ENCODE results near the gene LRRC55.

LRRC55 gene

GRCh38 chr11:57146301-57146700 is 35.5 kb upstream of the LRRC55 start:
- no peak for TF ChIP-seq PAX5 (IDR thresholded peaks at IDR 0.05; ENCODE audit: insufficient read depth, low read length, severe bottlenecking)
- no peak for TF ChIP-seq POLR2A (IDR thresholded peaks at IDR 0.05; ENCODE audit: low read depth, low read length)
- no peak for TF ChIP-seq POU2F2 (IDR thresholded peaks at IDR 0.05; ENCODE audit: low read depth, low read length)
- no peak for TF ChIP-seq TAF1 (IDR thresholded peaks at IDR 0.05; ENCODE audit: low read depth, low read length)
- no peak for TF ChIP-seq POLR2AphosphoS5 (IDR thresholded peaks at IDR 0.05; ENCODE audit: low read depth, low read length)
- TF ChIP-seq SPI1 (IDR thresholded peaks at IDR 0.05; ENCODE audit: low read depth, low read length), result no peak
- no peak for FAIRE-seq
- DNase-seq (ENCODE audit: insufficient read length, low spot score), result no peak

GRCh38 chr11:57148621-57149020 is 33.1 kb upstream of the LRRC55 start:
- no peak for TF ChIP-seq POLR2A (IDR thresholded peaks at IDR 0.05; ENCODE audit: low read depth, low read length)
- TF ChIP-seq POU2F2 (IDR thresholded peaks at IDR 0.05; ENCODE audit: low read depth, low read length), result no peak
- TF ChIP-seq SPI1 (IDR thresholded peaks at IDR 0.05; ENCODE audit: low read depth, low read length), result no peak
- TF ChIP-seq TAF1 (IDR thresholded peaks at IDR 0.05; ENCODE audit: low read depth, low read length), result no peak
- no peak for TF ChIP-seq PAX5 (IDR thresholded peaks at IDR 0.05; ENCODE audit: insufficient read depth, low read length, severe bottlenecking)
- no peak for TF ChIP-seq POLR2AphosphoS5 (IDR thresholded peaks at IDR 0.05; ENCODE audit: low read depth, low read length)
- no peak for DNase-seq (ENCODE audit: insufficient read length, low spot score)
- FAIRE-seq, result no peak

GRCh38 chr11:57150454-57150917 is 31.3 kb upstream of the LRRC55 start:
- no peak for TF ChIP-seq PAX5 (IDR thresholded peaks at IDR 0.05; ENCODE audit: insufficient read depth, low read length, severe bottlenecking)
- TF ChIP-seq POU2F2 (IDR thresholded peaks at IDR 0.05; ENCODE audit: low read depth, low read length), result no peak
- no peak for TF ChIP-seq SPI1 (IDR thresholded peaks at IDR 0.05; ENCODE audit: low read depth, low read length)
- TF ChIP-seq TAF1 (IDR thresholded peaks at IDR 0.05; ENCODE audit: low read depth, low read length), result no peak
- no peak for TF ChIP-seq POLR2A (IDR thresholded peaks at IDR 0.05; ENCODE audit: low read depth, low read length)
- no peak for TF ChIP-seq POLR2AphosphoS5 (IDR thresholded peaks at IDR 0.05; ENCODE audit: low read depth, low read length)
- FAIRE-seq (no peak), DNase-seq (ENCODE audit: insufficient read length, low spot score) (no peak)

GRCh38 chr11:57152134-57152533 is 29.6 kb upstream of the LRRC55 start:
- no peak for TF ChIP-seq PAX5 (IDR thresholded peaks at IDR 0.05; ENCODE audit: insufficient read depth, low read length, severe bottlenecking)
- TF ChIP-seq POLR2AphosphoS5 (IDR thresholded peaks at IDR 0.05; ENCODE audit: low read depth, low read length), result no peak
- TF ChIP-seq TAF1 (IDR thresholded peaks at IDR 0.05; ENCODE audit: low read depth, low read length), result no peak
- no peak for TF ChIP-seq SPI1 (IDR thresholded peaks at IDR 0.05; ENCODE audit: low read depth, low read length)
- TF ChIP-seq POLR2A (IDR thresholded peaks at IDR 0.05; ENCODE audit: low read depth, low read length), result no peak
- no peak for TF ChIP-seq POU2F2 (IDR thresholded peaks at IDR 0.05; ENCODE audit: low read depth, low read length)
- no peak for DNase-seq (ENCODE audit: insufficient read length, low spot score)
- no peak for FAIRE-seq

GRCh38 chr11:57153448-57153847 is 28.3 kb upstream of the LRRC55 start:
- DNase-seq (ENCODE audit: insufficient read length, low spot score) (no peak), FAIRE-seq (no peak)
- no peak for TF ChIP-seq POLR2AphosphoS5 (IDR thresholded peaks at IDR 0.05; ENCODE audit: low read depth, low read length)
- no peak for TF ChIP-seq POU2F2 (IDR thresholded peaks at IDR 0.05; ENCODE audit: low read depth, low read length)
- TF ChIP-seq PAX5 (IDR thresholded peaks at IDR 0.05; ENCODE audit: insufficient read depth, low read length, severe bottlenecking), result no peak
- TF ChIP-seq POLR2A (IDR thresholded peaks at IDR 0.05; ENCODE audit: low read depth, low read length), result no peak
- no peak for TF ChIP-seq SPI1 (IDR thresholded peaks at IDR 0.05; ENCODE audit: low read depth, low read length)
- no peak for TF ChIP-seq TAF1 (IDR thresholded peaks at IDR 0.05; ENCODE audit: low read depth, low read length)

- TF ChIP-seq POLR2A (IDR thresholded peaks at IDR 0.05; ENCODE audit: low read depth, low read length) (no peak), PAX5 (IDR thresholded peaks at IDR 0.05; ENCODE audit: insufficient read depth, low read length, severe bottlenecking) (no peak), SPI1 (IDR thresholded peaks at IDR 0.05; ENCODE audit: low read depth, low read length) (no peak), POLR2AphosphoS5 (IDR thresholded peaks at IDR 0.05; ENCODE audit: low read depth, low read length) (no peak), POU2F2 (IDR thresholded peaks at IDR 0.05; ENCODE audit: low read depth, low read length) (no peak), TAF1 (IDR thresholded peaks at IDR 0.05; ENCODE audit: low read depth, low read length) (no peak)
- DNase-seq (ENCODE audit: insufficient read length, low spot score) (no peak), FAIRE-seq (no peak)
These were observed 27.0 kb upstream of the LRRC55 start for GRCh38 chr11:57154739-57155138.

- TF ChIP-seq POLR2AphosphoS5 (IDR thresholded peaks at IDR 0.05; ENCODE audit: low read depth, low read length) (no peak), PAX5 (IDR thresholded peaks at IDR 0.05; ENCODE audit: insufficient read depth, low read length, severe bottlenecking) (no peak), POLR2A (IDR thresholded peaks at IDR 0.05; ENCODE audit: low read depth, low read length) (no peak), SPI1 (IDR thresholded peaks at IDR 0.05; ENCODE audit: low read depth, low read length) (no peak), TAF1 (IDR thresholded peaks at IDR 0.05; ENCODE audit: low read depth, low read length) (no peak), POU2F2 (IDR thresholded peaks at IDR 0.05; ENCODE audit: low read depth, low read length) (no peak)
- no peak for FAIRE-seq
- DNase-seq (ENCODE audit: insufficient read length, low spot score), result no peak
These were observed 26.4 kb upstream of the LRRC55 start for GRCh38 chr11:57155400-57155799.

GRCh38 chr11:57155838-57156607 is 25.7 kb upstream of the LRRC55 start:
- FAIRE-seq, result no peak
- TF ChIP-seq PAX5 (IDR thresholded peaks at IDR 0.05; ENCODE audit: insufficient read depth, low read length, severe bottlenecking) (no peak), POU2F2 (IDR thresholded peaks at IDR 0.05; ENCODE audit: low read depth, low read length) (no peak), SPI1 (IDR thresholded peaks at IDR 0.05; ENCODE audit: low read depth, low read length) (no peak), POLR2AphosphoS5 (IDR thresholded peaks at IDR 0.05; ENCODE audit: low read depth, low read length) (no peak), TAF1 (IDR thresholded peaks at IDR 0.05; ENCODE audit: low read depth, low read length) (no peak), POLR2A (IDR thresholded peaks at IDR 0.05; ENCODE audit: low read depth, low read length) (no peak)
- no peak for DNase-seq (ENCODE audit: insufficient read length, low spot score)

GRCh38 chr11:57156928-57157327 is 24.8 kb upstream of the LRRC55 start:
- DNase-seq (ENCODE audit: insufficient read length, low spot score) (no peak), FAIRE-seq (no peak)
- TF ChIP-seq PAX5 (IDR thresholded peaks at IDR 0.05; ENCODE audit: insufficient read depth, low read length, severe bottlenecking), result no peak
- TF ChIP-seq SPI1 (IDR thresholded peaks at IDR 0.05; ENCODE audit: low read depth, low read length), result no peak
- TF ChIP-seq POLR2A (IDR thresholded peaks at IDR 0.05; ENCODE audit: low read depth, low read length), result no peak
- no peak for TF ChIP-seq TAF1 (IDR thresholded peaks at IDR 0.05; ENCODE audit: low read depth, low read length)
- TF ChIP-seq POU2F2 (IDR thresholded peaks at IDR 0.05; ENCODE audit: low read depth, low read length), result no peak
- TF ChIP-seq POLR2AphosphoS5 (IDR thresholded peaks at IDR 0.05; ENCODE audit: low read depth, low read length), result no peak

Measured in GM12891 (cell line).